DND-41 (cell line): ENCODE results near the gene YARS1.

Experiments used
- ATAC-seq: fragments of 200-7000 bp; cut with Tn5 transposase; 3 replicates; pipeline ENCODE4 v1.9.1; 2021; ENCODE audit warnings: low read depth; ENCODE audit not compliant: insufficient read depth
- DNase-seq: peaks from one replicate; pipeline ENCODE4 v3.0.0-alpha.2; 2020
- H2AFZ ChIP-seq: 2 replicates; pipeline ENCODE4 v1.6.0; 2012; ENCODE audit warnings: low read depth, low read length
- H3K27ac ChIP-seq: 2 replicates; pipeline ENCODE4 v1.5.1; 2012; ENCODE audit warnings: low read length, inconsistent platforms
- H3K27me3 ChIP-seq: fragments of 200-600 bp; sonication (generic); 2 replicates; pipeline ENCODE4 v1.6.0; 2012; ENCODE audit warnings: low read length, mild to moderate bottlenecking, inconsistent platforms; ENCODE audit not compliant: insufficient read depth, poor library complexity
- H3K36me3 ChIP-seq: 2 replicates; pipeline ENCODE4 v1.5.1; 2012; ENCODE audit warnings: low read length, inconsistent platforms; ENCODE audit not compliant: insufficient read depth
- H3K4me1 ChIP-seq: 2 replicates; pipeline ENCODE4 v1.5.1; 2012; ENCODE audit warnings: mild to moderate bottlenecking, low read length; ENCODE audit not compliant: insufficient read depth
- H3K4me2 ChIP-seq: 2 replicates; pipeline ENCODE4 v1.6.0; 2012; ENCODE audit warnings: mild to moderate bottlenecking, moderate library complexity, low read length, inconsistent platforms; ENCODE audit not compliant: insufficient read depth
- H3K4me3 ChIP-seq, 2 experiments: fragments of 200-600 bp in 1 of 2; shearing (Covaris generic) in 1 of 2; 2 replicates each; pipeline ENCODE4 v1.5.1; 2012 to 2016; ENCODE audit warnings: inconsistent platforms in 2 of 2, low read length in 2 of 2, mild to moderate bottlenecking in 2 of 2, low read depth in 1 of 2, moderate library complexity in 1 of 2
- H3K79me2 ChIP-seq: 2 replicates; pipeline ENCODE4 v1.6.0; 2012; ENCODE audit warnings: low read length, inconsistent platforms; ENCODE audit not compliant: insufficient read depth
- H3K9ac ChIP-seq: 2 replicates; pipeline ENCODE4 v1.6.0; 2012; ENCODE audit warnings: low read depth, mild to moderate bottlenecking, inconsistent platforms, low read length, moderate library complexity
- H3K9me3 ChIP-seq: 2 replicates; pipeline ENCODE4 v1.5.1; 2012; ENCODE audit warnings: low read length, moderate library complexity, mild to moderate bottlenecking, inconsistent platforms; ENCODE audit not compliant: insufficient read depth, severe bottlenecking
- H4K20me1 ChIP-seq: 2 replicates; pipeline ENCODE4 v1.6.0; 2012; ENCODE audit warnings: low read length; ENCODE audit not compliant: insufficient read depth
- CTCF ChIP-seq: IDR thresholded peaks from 2 replicates; pipeline ENCODE4 v1.5.1; 2012; ENCODE audit warnings: borderline replicate concordance, low read length, moderate library complexity, mild to moderate bottlenecking; ENCODE audit not compliant: poor library complexity, severe bottlenecking; ENCODE audit errors: extremely low read depth
- EZH2 ChIP-seq: IDR thresholded peaks from 3 replicates; pipeline ENCODE4 v1.6.1; 2012; ENCODE audit warnings: borderline replicate concordance, low read depth, mild to moderate bottlenecking, moderate library complexity, low read length, inconsistent platforms; ENCODE audit not compliant: severe bottlenecking

Gene YARS1

GRCh38 chr1:32764826-32765569 lies 52.2 kb downstream of the YARS1 start:
- no peaks in the 10 kb centered on the region for H3K36me3 ChIP-seq
- H2AFZ ChIP-seq = no peak overlapping the region
- H3K4me2 ChIP-seq = no peak overlapping the region

GRCh38 chr1:32763221-32763620 lies 53.9 kb downstream of the YARS1 start:
- no peaks in the 10 kb centered on the region for H3K4me1 ChIP-seq
- no peaks in the 10 kb centered on the region for H3K79me2 ChIP-seq
- no peak overlapping the region for H3K27ac ChIP-seq
- no peaks in the 10 kb centered on the region for H4K20me1 ChIP-seq
- H3K36me3 ChIP-seq = no peaks in the 10 kb centered on the region
- TF ChIP-seq EZH2 (no peak), CTCF (no peak)
- H3K9ac ChIP-seq = no peak overlapping the region
- no peak for DNase-seq
- no peak overlapping the region for H3K4me3 ChIP-seq
- H3K27me3 ChIP-seq = no peaks in the 10 kb centered on the region
- no peak overlapping the region for H2AFZ ChIP-seq
- H3K4me2 ChIP-seq = no peak overlapping the region
- ATAC-seq = no peak
- H3K9me3 ChIP-seq = no peaks in the 10 kb centered on the region

More at GRCh38 chr1:32764826-32765569, 52.2 kb downstream of the YARS1 start:
- DNase-seq (no peak), ATAC-seq (no peak)
- H3K27me3 ChIP-seq = no peaks in the 10 kb centered on the region
- no peak overlapping the region for H3K4me3 ChIP-seq
- H3K79me2 ChIP-seq = no peaks in the 10 kb centered on the region
- TF ChIP-seq EZH2 (no peak), CTCF (no peak)
- no peak overlapping the region for H3K27ac ChIP-seq
- no peak overlapping the region for H3K9ac ChIP-seq
- no peaks in the 10 kb centered on the region for H3K4me1 ChIP-seq
- no peaks in the 10 kb centered on the region for H3K9me3 ChIP-seq
- H4K20me1 ChIP-seq = no peaks in the 10 kb centered on the region

- no peaks in the 10 kb centered on the region for H3K9me3 ChIP-seq
- no peak overlapping the region for H3K4me3 ChIP-seq
- no peaks in the 10 kb centered on the region for H3K27me3 ChIP-seq
- no peak overlapping the region for H3K9ac ChIP-seq
- no peak overlapping the region for H2AFZ ChIP-seq
- H3K4me1 ChIP-seq = no peaks in the 10 kb centered on the region
- no peak overlapping the region for H3K4me2 ChIP-seq
- no peak for TF ChIP-seq EZH2
- TF ChIP-seq CTCF = no peak
- no peaks in the 10 kb centered on the region for H3K79me2 ChIP-seq
- ATAC-seq (no peak), DNase-seq (no peak)
- no peak overlapping the region for H3K27ac ChIP-seq
- H4K20me1 ChIP-seq = no peaks in the 10 kb centered on the region
- no peaks in the 10 kb centered on the region for H3K36me3 ChIP-seq
These were observed 55.2 kb downstream of the YARS1 start for GRCh38 chr1:32761936-32762335.
